ENCODE results near the gene PRDM16.

The PRDM16 gene

DNA sequence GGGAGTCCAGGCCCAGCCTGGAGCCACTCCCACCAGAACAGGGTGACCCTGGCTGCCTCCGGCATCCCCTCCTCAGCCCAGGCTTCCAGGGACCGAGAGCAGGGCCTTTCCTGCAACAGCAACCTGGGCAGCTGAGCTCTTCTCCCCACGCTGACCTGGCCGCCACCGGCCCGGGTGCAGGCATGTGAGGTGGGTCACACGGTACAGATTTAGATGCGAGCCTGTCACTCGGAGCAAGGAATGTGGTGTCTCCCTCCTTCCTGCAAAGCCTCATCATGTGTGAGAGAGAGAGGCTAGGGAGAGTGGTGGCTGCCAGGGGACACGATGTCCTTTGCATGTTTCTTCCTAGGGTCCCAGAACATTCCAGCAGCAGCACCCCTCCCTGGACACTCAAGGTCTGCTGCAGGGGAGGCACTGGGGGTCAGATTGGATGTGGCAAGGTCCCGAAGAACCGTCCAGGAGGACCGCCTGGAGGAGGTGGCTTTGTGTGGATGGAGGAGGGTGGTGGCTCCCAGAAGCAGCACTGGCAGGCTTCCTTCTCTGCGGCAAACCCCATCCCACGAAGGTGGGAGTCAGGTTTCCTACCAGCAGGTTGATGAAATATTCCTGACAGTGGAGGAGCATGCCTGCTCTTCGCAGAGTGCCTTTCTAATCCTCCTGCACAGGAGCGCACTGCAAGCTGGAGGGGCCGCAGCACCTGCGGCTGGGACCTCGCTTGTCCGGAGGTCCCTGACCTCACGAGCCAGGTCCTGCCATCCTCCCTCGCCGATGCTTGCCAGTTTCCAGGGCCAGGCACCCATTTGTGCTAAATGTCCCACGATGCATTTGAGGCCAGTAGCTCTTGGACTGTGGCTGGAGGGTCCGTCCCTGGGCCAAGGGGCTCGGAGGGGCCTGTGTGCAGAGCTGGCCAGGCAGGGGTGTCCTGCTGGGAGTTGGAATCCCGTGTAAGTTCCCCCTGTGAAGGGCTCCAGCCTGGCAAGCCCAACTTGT is 68.4 kb downstream of the PRDM16 start:
- no peaks in the 10 kb centered on the region for H3K36me3 ChIP-seq (ENCODE audit: control insufficient read depth, insufficient read depth, low read length)
- TF ChIP-seq, protein P1, sequence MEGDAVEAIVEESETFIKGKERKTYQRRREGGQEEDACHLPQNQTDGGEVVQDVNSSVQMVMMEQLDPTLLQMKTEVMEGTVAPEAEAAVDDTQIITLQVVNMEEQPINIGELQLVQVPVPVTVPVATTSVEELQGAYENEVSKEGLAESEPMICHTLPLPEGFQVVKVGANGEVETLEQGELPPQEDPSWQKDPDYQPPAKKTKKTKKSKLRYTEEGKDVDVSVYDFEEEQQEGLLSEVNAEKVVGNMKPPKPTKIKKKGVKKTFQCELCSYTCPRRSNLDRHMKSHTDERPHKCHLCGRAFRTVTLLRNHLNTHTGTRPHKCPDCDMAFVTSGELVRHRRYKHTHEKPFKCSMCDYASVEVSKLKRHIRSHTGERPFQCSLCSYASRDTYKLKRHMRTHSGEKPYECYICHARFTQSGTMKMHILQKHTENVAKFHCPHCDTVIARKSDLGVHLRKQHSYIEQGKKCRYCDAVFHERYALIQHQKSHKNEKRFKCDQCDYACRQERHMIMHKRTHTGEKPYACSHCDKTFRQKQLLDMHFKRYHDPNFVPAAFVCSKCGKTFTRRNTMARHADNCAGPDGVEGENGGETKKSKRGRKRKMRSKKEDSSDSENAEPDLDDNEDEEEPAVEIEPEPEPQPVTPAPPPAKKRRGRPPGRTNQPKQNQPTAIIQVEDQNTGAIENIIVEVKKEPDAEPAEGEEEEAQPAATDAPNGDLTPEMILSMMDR (IDR thresholded peaks at IDR 0.05; ENCODE audit: insufficient read depth, low read length, poor library complexity, severe bottlenecking): no peak
- H3K4me3 ChIP-seq (replicated peaks; ENCODE audit: low read depth, low read length): no peak overlapping the region
- H3K27me3 ChIP-seq (replicated peaks; ENCODE audit: control insufficient read depth, insufficient read depth, low read length): no peaks in the 10 kb centered on the region
- no peak for DNase-seq (ENCODE audit: extremely low read depth, insufficient read length)

DNA sequence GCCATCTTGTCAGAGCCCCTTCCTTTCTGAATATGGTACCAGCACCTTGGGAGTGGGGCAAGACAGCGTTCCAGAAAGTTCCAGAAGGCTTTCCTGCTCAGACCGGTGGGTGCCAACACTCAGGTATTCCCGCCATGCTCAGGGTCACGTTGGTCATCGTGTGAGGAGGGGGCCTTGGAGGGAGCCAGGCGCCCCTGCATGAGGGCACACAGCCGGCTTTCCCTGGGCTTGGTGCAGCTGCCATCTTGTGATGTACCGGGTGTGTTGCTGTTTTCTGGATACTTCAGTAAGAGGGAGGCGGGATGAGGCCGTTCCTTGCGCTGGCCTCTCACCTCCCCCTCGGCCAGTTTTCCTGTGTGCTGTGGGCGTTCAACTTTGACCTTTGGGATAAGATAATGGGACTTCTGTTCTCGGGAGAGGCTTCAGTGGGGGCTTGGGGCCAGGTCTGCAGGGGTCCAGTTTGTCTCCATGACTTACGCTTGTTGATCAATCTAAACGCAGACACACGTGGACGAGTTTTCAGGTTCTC is 69.7 kb downstream of the PRDM16 start:
- DNase-seq (ENCODE audit: extremely low read depth, insufficient read length): no peak
- no peaks in the 10 kb centered on the region for H3K36me3 ChIP-seq (ENCODE audit: control insufficient read depth, insufficient read depth, low read length)
- TF ChIP-seq, protein P1 (IDR thresholded peaks at IDR 0.05; ENCODE audit: insufficient read depth, low read length, poor library complexity, severe bottlenecking): no peak
- no peak overlapping the region for H3K4me3 ChIP-seq (replicated peaks; ENCODE audit: low read depth, low read length)
- no peaks in the 10 kb centered on the region for H3K27me3 ChIP-seq (replicated peaks; ENCODE audit: control insufficient read depth, insufficient read depth, low read length)

DNA sequence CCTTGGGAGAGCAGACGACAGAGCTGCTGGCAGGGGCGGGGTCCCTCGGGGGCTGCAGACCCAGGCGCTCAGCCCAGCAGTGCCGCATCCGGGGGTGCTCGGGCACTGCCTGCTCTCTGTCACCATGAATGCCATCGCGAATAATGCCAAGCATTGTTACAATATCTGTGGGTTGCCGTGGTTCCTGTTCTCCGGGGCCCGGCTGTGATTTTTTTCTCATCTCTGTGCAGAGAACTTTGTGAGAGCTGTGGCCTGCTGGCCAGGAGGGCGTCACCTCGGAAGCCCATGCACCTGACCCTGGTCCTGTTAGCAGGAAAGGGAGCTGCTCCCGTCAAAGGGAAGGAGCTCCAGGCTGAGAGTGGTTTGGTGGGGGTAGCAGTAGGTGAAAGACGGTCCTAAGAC is 70.4 kb downstream of the PRDM16 start:
- Histone ChIP-seq H3K36me3 (ENCODE audit: control insufficient read depth, insufficient read depth, low read length) (no peaks in the 10 kb centered on the region), H3K27me3 (replicated peaks; ENCODE audit: control insufficient read depth, insufficient read depth, low read length) (no peaks in the 10 kb centered on the region), H3K4me3 (replicated peaks; ENCODE audit: low read depth, low read length) (no peak overlapping the region)
- TF ChIP-seq, protein P1 (IDR thresholded peaks at IDR 0.05; ENCODE audit: insufficient read depth, low read length, poor library complexity, severe bottlenecking): no peak
- no peak for DNase-seq (ENCODE audit: extremely low read depth, insufficient read length)

DNA sequence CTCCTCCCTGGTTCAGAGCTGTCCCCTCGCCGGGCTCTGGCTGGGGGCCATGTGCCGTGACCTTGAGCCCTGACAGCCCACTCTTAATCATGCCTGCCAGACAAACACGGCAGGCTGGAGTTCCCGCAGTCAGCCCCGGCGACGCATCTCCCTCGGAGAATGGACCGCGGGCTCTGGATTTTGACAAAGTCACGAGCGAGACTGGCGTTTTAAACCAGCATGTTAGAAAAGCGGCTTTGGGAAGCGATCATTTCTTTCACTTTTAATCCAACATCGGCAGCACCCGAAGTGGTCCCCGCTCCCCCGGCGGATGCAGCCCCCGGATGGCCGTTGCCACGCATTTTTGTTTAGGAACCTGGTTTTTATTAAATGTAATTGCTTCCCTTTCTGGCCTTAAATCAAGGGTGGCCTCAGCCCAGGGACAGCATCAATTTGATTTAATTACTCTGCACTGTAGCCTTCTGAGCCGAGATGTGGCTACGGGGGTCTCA is 70.9 kb downstream of the PRDM16 start:
- Histone ChIP-seq H3K27me3 (replicated peaks; ENCODE audit: control insufficient read depth, insufficient read depth, low read length) (no peaks in the 10 kb centered on the region), H3K36me3 (ENCODE audit: control insufficient read depth, insufficient read depth, low read length) (no peaks in the 10 kb centered on the region), H3K4me3 (replicated peaks; ENCODE audit: low read depth, low read length) (no peak overlapping the region)
- TF ChIP-seq, protein P1 (IDR thresholded peaks at IDR 0.05; ENCODE audit: insufficient read depth, low read length, poor library complexity, severe bottlenecking): no peak
- DNase-seq (ENCODE audit: extremely low read depth, insufficient read length): no peak

DNA sequence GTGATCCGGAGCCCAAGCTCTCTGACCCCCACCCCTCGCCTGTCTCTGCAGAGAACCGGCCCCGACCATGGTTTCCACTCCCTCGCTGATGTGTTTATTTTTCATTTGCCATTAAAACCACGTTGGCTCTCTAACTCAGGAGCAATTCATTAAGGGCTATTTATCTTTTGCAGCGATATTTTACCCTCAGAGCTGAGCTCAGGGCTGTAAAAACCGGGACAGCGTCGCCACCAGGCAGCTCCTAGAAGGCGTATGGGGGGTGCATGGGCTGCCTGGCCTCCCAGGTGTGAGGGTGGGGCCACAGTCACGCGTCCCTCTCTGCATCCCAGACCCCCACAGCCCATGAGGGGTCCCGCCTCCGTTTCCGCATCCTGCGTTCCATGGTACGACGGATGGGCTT is 71.4 kb downstream of the PRDM16 start:
- TF ChIP-seq, protein P1 (IDR thresholded peaks at IDR 0.05; ENCODE audit: insufficient read depth, low read length, poor library complexity, severe bottlenecking): no peak
- no peak overlapping the region for H3K4me3 ChIP-seq (replicated peaks; ENCODE audit: low read depth, low read length)
- no peaks in the 10 kb centered on the region for H3K36me3 ChIP-seq (ENCODE audit: control insufficient read depth, insufficient read depth, low read length)
- no peaks in the 10 kb centered on the region for H3K27me3 ChIP-seq (replicated peaks; ENCODE audit: control insufficient read depth, insufficient read depth, low read length)
- no peak for DNase-seq (ENCODE audit: extremely low read depth, insufficient read length)

All from GM06990 (cell line).